SK-N-SH (cell line): ENCODE data around the gene HHLA2. TPM values are rescaled to one million over a fixed set of nuclear protein-coding genes. Genes with fewer than 3 reads are reported as not detected.

Experiments
- CTCF ChIA-PET: fragments of 300-600, 350-600 bp; formaldehyde crosslinking; extraction: SDS; loops from one replicate; lab custom pipeline; 2021; lab: Yijun Ruan, JAX
- POLR2A ChIA-PET: fragments of 350-600 bp; sonication (Branson Sonifier 250); formaldehyde crosslinking; extraction: SDS; loops from one replicate; lab custom pipeline; 2020; ENCODE audit warnings: antibody characterized with exemption, inconsistent platforms; lab: Yijun Ruan, JAX
- DNase-seq: peaks from one replicate; pipeline ENCODE4 v3.0.0; 2012
- H2AFZ ChIP-seq: fragments of 200-600 bp; sonication (generic); 2 replicates; pipeline ENCODE4 v1.8.1; 2016; ENCODE audit warnings: antibody characterized with exemption, mild to moderate bottlenecking, low read depth
- H3F3A ChIP-seq: fragments of 200-600 bp; sonication (generic); replicated peaks from 2 replicates; pipeline ENCODE3; 2016; ENCODE audit warnings: antibody characterized with exemption, mild to moderate bottlenecking; ENCODE audit not compliant: insufficient read depth
- H3K27ac ChIP-seq, 2 experiments: fragments of 200-500 bp in 1 of 2; fragments of 200-600 bp in 1 of 2; sonication (Bioruptor generic) in 1 of 2; sonication (generic), shearing (Covaris generic) in 1 of 2; 2 replicates each; pipeline versions ENCODE4 v1.5.1 to v1.6.1; 2014 to 2016; ENCODE audit warnings: low read depth in 2 of 2, inconsistent platforms in 1 of 2, low read length in 1 of 2, mild to moderate bottlenecking in 1 of 2, mixed read lengths in 1 of 2
- H3K27me3 ChIP-seq: fragments of 200-600 bp; sonication (generic), shearing (Covaris generic); 2 replicates; pipeline ENCODE4 v1.6.1; 2016; ENCODE audit warnings: mixed run types; ENCODE audit not compliant: insufficient read depth
- H3K36me3 ChIP-seq, 2 experiments: fragments of 200-500 bp in 1 of 2; fragments of 200-600 bp in 1 of 2; sonication (Bioruptor generic) in 1 of 2; sonication (generic) in 1 of 2; replicated peaks in 1 of 2; 2 replicates each; pipeline versions ENCODE3 to v1.5.1; 2014 to 2016; ENCODE audit warnings: low read length in 1 of 2, mild to moderate bottlenecking in 1 of 2; ENCODE audit not compliant: insufficient read depth in 2 of 2, control insufficient read depth in 1 of 2
- H3K4me1 ChIP-seq, 2 experiments: fragments of 200-500 bp in 1 of 2; fragments of 200-600 bp in 1 of 2; sonication (Bioruptor generic) in 1 of 2; sonication (generic), shearing (Covaris generic) in 1 of 2; 2 replicates each; pipeline versions ENCODE4 v1.5.1 to v1.6.1; 2014 to 2016; ENCODE audit warnings: low read depth in 1 of 2, low read length in 1 of 2, mixed run types in 1 of 2; ENCODE audit not compliant: insufficient read depth in 2 of 2, control insufficient read depth in 1 of 2
- H3K4me2 ChIP-seq: fragments of 200-600 bp; sonication (generic), shearing (Covaris generic); 2 replicates; pipeline ENCODE4 v1.6.1; 2017; ENCODE audit warnings: mixed run types
- H3K4me3 ChIP-seq, 2 experiments: fragments of 200-500 bp in 1 of 2; fragments of 200-600 bp in 1 of 2; sonication (Bioruptor generic) in 1 of 2; sonication (generic), shearing (Covaris generic) in 1 of 2; 2 replicates each; pipeline versions ENCODE4 v1.5.1 to v1.8.1; 2014 to 2016; ENCODE audit warnings: low read depth in 2 of 2, inconsistent platforms in 1 of 2, low read length in 1 of 2, mild to moderate bottlenecking in 1 of 2, mixed read lengths in 1 of 2, moderate library complexity in 1 of 2
- H3K79me2 ChIP-seq: fragments of 200-600 bp; sonication (generic); 2 replicates; pipeline ENCODE4 v1.8.1; 2017; ENCODE audit warnings: mild to moderate bottlenecking; ENCODE audit not compliant: insufficient read depth
- H3K9ac ChIP-seq: fragments of 200-600 bp; sonication (generic); 2 replicates; pipeline ENCODE4 v1.6.1; 2017; ENCODE audit warnings: mixed run types
- H3K9me2 ChIP-seq: fragments of 200-600 bp; sonication (generic); 2 replicates; pipeline ENCODE4 v1.6.1; 2017; ENCODE audit warnings: mixed run types
- H3K9me3 ChIP-seq: fragments of 200-600 bp; sonication (generic); 2 replicates; pipeline ENCODE4 v1.6.1; 2017; ENCODE audit warnings: mixed run types, mild to moderate bottlenecking, moderate library complexity
- H4K20me1 ChIP-seq: fragments of 200-600 bp; sonication (generic); 2 replicates; pipeline ENCODE4 v1.6.1; 2017; ENCODE audit warnings: mild to moderate bottlenecking, mixed run types; ENCODE audit not compliant: insufficient read depth
- ELF1 ChIP-seq: IDR thresholded peaks from 2 replicates; pipeline ENCODE4 v1.4.0; 2012
- EP300 ChIP-seq, 2 experiments: IDR thresholded peaks; 2 replicates each; pipeline versions ENCODE4 v1.4.0 to v1.6.1; 2012; ENCODE audit warnings: borderline replicate concordance in 1 of 2, low read depth in 1 of 2, low read length in 1 of 2
- FOSL2 ChIP-seq: IDR thresholded peaks from 2 replicates; pipeline ENCODE4 v1.4.0; 2012; ENCODE audit warnings: low read depth, mild to moderate bottlenecking, moderate library complexity, borderline replicate concordance
- FOXM1 ChIP-seq: IDR thresholded peaks from 2 replicates; pipeline ENCODE4 v1.4.0; 2012; ENCODE audit warnings: low read depth, mild to moderate bottlenecking
- JUND ChIP-seq: IDR thresholded peaks from 2 replicates; pipeline ENCODE4 v1.4.0; 2012
- MXI1 ChIP-seq: IDR thresholded peaks from 2 replicates; pipeline ENCODE4 v1.6.1; 2012; ENCODE audit warnings: mild to moderate bottlenecking, low read depth, low read length, improper control_type of control experiment
- NFIC ChIP-seq: IDR thresholded peaks from 2 replicates; pipeline ENCODE4 v1.4.0; 2012; ENCODE audit warnings: borderline replicate concordance
- POLR2AphosphoS5 ChIP-seq: IDR thresholded peaks from 2 replicates; pipeline ENCODE4 v1.6.1; 2012; ENCODE audit warnings: low read depth, low read length
- RCOR1 ChIP-seq: fragments of 150-350 bp; IDR thresholded peaks from 2 replicates; pipeline ENCODE4 v1.6.1; 2017; ENCODE audit warnings: antibody characterized with exemption, low read length
- SIN3A ChIP-seq: IDR thresholded peaks from 2 replicates; pipeline ENCODE4 v1.6.1; 2012; ENCODE audit warnings: low read depth, mild to moderate bottlenecking, low read length, moderate library complexity, borderline replicate concordance
- TCF12 ChIP-seq: IDR thresholded peaks from 2 replicates; pipeline ENCODE4 v1.4.0; 2012
- TEAD4 ChIP-seq: IDR thresholded peaks from 2 replicates; pipeline ENCODE4 v1.4.0; 2012; ENCODE audit warnings: mild to moderate bottlenecking, borderline replicate concordance; ENCODE audit not compliant: insufficient read depth
- WGBS: methylation state at CpG from one replicate; pipeline ENCODE4 v1.1.6; 2017; ENCODE audit warnings: low lambda C conversion rate; 5-methylcytosine and 5-hydroxymethylcytosine counted together
- polyA plus RNA-seq, 3 experiments: library from polyadenylated mRNA; depleted of rRNA; stranded (reverse); fragments of >200 nt; gene quantifications; 2 replicates each; pipeline ENCODE4 v1.2.3, GENCODE V29; 2012
- TF ChIP-seq, protein P1 (sequence below): IDR thresholded peaks from 2 replicates; pipeline ENCODE4 v1.4.0; 2012; ENCODE audit warnings: low read depth, borderline replicate concordance
- TF ChIP-seq, protein P2 (sequence below): IDR thresholded peaks from 2 replicates; pipeline ENCODE4; 2012
- TF ChIP-seq, protein P3 (sequence below): IDR thresholded peaks from 2 replicates; pipeline ENCODE4 v1.6.1; 2012; ENCODE audit warnings: mild to moderate bottlenecking, low read depth, low read length, moderate library complexity

The HHLA2 gene
- polyA plus RNA-seq, 1 of the 3 experiments (the other 2 are of a cell fraction) = not detected

DNA sequence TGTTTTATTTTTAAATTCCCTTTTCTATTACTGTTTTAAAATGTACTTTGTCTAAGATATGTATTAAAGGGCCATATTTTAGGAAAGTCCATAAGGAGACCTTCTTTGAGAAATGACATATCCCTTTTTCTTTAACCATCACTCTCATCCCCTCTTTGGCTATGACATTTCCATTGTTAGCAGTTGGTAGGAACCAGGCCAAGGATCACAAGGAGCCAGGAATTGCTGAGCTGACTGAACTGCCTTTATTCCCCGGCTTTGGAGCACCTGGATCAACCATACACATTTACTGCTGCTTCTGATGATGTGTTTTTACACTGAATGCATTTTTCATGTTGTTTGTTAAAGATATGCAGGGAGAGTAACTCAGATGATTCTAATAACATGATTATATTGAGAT is 79.7 kb downstream of the HHLA2 start:
- no peak for DNase-seq
- H3K9me3 ChIP-seq = no peaks in the 10 kb centered on the region
- POLR2A ChIA-PET = no interaction called here
- H3F3A ChIP-seq = no peaks in the 10 kb centered on the region
- H3K9ac ChIP-seq = no peak overlapping the region
- no peak overlapping the region for H3K4me2 ChIP-seq
- H3K79me2 ChIP-seq = no peaks in the 10 kb centered on the region
- no peaks in the 10 kb centered on the region for H3K27me3 ChIP-seq
- no peak overlapping the region for H3K27ac ChIP-seq
- 0% methylated on average over 1 of the region's 1 CpG for WGBS
- CTCF ChIA-PET = no interaction called here
- H4K20me1 ChIP-seq = no peaks in the 10 kb centered on the region
- H3K9me2 ChIP-seq = no peaks in the 10 kb centered on the region
- no peaks in the 10 kb centered on the region for H3K36me3 ChIP-seq
- no peak overlapping the region for H3K4me3 ChIP-seq
- no peak for TF ChIP-seq EP300 (IDR thresholded peaks at IDR 0.05; ENCODE audit: borderline replicate concordance in 1 of 2, low read depth in 1 of 2, low read length in 1 of 2)
- TF ChIP-seq TEAD4 = no peak
- TF ChIP-seq, protein P1, sequence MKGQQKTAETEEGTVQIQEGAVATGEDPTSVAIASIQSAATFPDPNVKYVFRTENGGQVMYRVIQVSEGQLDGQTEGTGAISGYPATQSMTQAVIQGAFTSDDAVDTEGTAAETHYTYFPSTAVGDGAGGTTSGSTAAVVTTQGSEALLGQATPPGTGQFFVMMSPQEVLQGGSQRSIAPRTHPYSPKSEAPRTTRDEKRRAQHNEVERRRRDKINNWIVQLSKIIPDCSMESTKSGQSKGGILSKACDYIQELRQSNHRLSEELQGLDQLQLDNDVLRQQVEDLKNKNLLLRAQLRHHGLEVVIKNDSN = no peak
- TF ChIP-seq, protein P2, sequence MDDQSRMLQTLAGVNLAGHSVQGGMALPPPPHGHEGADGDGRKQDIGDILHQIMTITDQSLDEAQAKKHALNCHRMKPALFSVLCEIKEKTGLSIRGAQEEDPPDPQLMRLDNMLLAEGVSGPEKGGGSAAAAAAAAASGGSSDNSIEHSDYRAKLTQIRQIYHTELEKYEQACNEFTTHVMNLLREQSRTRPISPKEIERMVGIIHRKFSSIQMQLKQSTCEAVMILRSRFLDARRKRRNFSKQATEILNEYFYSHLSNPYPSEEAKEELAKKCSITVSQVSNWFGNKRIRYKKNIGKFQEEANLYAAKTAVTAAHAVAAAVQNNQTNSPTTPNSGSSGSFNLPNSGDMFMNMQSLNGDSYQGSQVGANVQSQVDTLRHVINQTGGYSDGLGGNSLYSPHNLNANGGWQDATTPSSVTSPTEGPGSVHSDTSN = no peak
- no peak for TF ChIP-seq FOSL2
- TF ChIP-seq JUND = no peak
- no peak for TF ChIP-seq NFIC
- TF ChIP-seq FOXM1 = no peak
- TF ChIP-seq TCF12 = no peak
- TF ChIP-seq POLR2AphosphoS5 = no peak
- TF ChIP-seq MXI1 = no peak
- TF ChIP-seq RCOR1 = no peak
- TF ChIP-seq, protein P3, sequence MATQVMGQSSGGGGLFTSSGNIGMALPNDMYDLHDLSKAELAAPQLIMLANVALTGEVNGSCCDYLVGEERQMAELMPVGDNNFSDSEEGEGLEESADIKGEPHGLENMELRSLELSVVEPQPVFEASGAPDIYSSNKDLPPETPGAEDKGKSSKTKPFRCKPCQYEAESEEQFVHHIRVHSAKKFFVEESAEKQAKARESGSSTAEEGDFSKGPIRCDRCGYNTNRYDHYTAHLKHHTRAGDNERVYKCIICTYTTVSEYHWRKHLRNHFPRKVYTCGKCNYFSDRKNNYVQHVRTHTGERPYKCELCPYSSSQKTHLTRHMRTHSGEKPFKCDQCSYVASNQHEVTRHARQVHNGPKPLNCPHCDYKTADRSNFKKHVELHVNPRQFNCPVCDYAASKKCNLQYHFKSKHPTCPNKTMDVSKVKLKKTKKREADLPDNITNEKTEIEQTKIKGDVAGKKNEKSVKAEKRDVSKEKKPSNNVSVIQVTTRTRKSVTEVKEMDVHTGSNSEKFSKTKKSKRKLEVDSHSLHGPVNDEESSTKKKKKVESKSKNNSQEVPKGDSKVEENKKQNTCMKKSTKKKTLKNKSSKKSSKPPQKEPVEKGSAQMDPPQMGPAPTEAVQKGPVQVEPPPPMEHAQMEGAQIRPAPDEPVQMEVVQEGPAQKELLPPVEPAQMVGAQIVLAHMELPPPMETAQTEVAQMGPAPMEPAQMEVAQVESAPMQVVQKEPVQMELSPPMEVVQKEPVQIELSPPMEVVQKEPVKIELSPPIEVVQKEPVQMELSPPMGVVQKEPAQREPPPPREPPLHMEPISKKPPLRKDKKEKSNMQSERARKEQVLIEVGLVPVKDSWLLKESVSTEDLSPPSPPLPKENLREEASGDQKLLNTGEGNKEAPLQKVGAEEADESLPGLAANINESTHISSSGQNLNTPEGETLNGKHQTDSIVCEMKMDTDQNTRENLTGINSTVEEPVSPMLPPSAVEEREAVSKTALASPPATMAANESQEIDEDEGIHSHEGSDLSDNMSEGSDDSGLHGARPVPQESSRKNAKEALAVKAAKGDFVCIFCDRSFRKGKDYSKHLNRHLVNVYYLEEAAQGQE = no peak
- TF ChIP-seq SIN3A = no peak
- TF ChIP-seq ELF1 = no peak
- TF ChIP-seq, all 33 proteins: peak for 0
- peaks cover 0 to 7% of the 10 kb centered on the region in 2 experiments; a peak in 2 of 4 replicates for H3K4me1 ChIP-seq
- H2AFZ ChIP-seq = no peak overlapping the region
